ENCODE measurements around the gene TMEM207.

The TMEM207 gene

DNA sequence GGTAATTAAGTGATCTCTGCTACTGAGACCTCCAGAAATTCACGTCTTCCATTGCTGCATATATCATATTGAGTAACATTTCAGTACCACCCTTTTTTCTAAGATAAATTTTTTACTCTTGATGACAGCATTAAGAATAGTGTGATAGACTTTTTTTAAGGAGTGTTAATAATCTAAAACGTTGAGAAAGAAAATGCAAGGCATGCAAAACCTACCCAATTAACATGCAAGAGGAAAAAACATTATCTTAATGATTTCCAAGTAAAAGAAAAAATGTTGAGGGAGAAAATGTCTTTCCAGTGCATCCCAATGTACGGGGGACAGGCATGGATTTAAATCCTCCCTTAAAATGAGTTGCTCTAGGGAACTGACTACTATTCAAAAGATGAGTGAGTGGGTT, 61.0 kb downstream of the TMEM207 start:
- no peak for DNase-seq (ENCODE audit: low read depth, low spot score)
- no peak overlapping the region for H3K27ac ChIP-seq

GRCh38 chr3:190387578-190388213, 62.0 kb downstream of the TMEM207 start, which contains the start of gene CLDN16:
TSS of gene CLDN16 (plus strand) at chr3:190388163. CDS start at chr3:190388330, 167 bp downstream.
- H3K27ac ChIP-seq: peak within 1 kb of the TSS; percentile 88
- DNase-seq (ENCODE audit: low read depth, low spot score): no peak

- H3K27ac ChIP-seq: peak overlapping the region; percentile 88
- DNase-seq (ENCODE audit: low read depth, low spot score): peak; percentile 83
These were observed 63.7 kb downstream of the TMEM207 start for GRCh38 chr3:190385731-190386688.

GRCh38 chr3:190384309-190384756, 65.4 kb downstream of the TMEM207 start:
- DNase-seq (ENCODE audit: low read depth, low spot score): no peak
- H3K27ac ChIP-seq: peak overlapping the region; percentile 88

- peak; percentile 96 for DNase-seq (ENCODE audit: low read depth, low spot score)
- peak overlapping the region; percentile 84 for H3K27ac ChIP-seq
These were observed 67.6 kb downstream of the TMEM207 start for GRCh38 chr3:190382082-190382481.

GRCh38 chr3:190381441-190381840, 68.3 kb downstream of the TMEM207 start:
- DNase-seq (ENCODE audit: low read depth, low spot score): no peak
- peak overlapping the region; percentile 84 for H3K27ac ChIP-seq

DNA sequence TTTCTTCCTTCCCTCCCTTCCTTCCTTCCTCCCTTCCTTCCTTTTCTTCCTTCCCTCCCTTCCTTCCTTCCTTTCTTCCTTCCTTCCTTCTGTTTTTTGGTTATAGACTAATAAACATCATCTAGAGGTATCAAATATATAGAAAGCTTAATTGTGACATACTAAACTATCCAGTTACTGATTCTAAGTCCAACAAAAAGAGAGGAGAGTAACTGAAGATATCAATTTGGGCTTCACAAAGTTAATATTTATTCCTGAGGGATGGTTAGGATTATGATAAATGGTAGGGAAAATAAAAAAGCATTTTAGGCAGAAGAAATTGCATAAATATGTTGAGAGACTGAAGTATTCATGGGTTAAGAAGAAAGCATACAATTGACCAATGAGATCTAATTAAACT, 69.5 kb downstream of the TMEM207 start:
- H3K27ac ChIP-seq: no peak overlapping the region
- DNase-seq (ENCODE audit: low read depth, low spot score): no peak

Data from epithelial cell of prostate (primary cell).